Dedifferentiated amniotic fluid mesenchymal stem cell (primary cell): ENCODE data around the gene CKS2.
"Not testable (repeated sequence)": the region's sequence is repeated elsewhere in the genome, so short reads cannot be mapped to it uniquely, and the experiment has no call there.

ENCODE experiments used
- DNase-seq: peaks from one replicate; pipeline ENCODE4 v3.0.0-alpha.2; 2016; ENCODE audit errors: extremely low spot score

CKS2 gene

DNA sequence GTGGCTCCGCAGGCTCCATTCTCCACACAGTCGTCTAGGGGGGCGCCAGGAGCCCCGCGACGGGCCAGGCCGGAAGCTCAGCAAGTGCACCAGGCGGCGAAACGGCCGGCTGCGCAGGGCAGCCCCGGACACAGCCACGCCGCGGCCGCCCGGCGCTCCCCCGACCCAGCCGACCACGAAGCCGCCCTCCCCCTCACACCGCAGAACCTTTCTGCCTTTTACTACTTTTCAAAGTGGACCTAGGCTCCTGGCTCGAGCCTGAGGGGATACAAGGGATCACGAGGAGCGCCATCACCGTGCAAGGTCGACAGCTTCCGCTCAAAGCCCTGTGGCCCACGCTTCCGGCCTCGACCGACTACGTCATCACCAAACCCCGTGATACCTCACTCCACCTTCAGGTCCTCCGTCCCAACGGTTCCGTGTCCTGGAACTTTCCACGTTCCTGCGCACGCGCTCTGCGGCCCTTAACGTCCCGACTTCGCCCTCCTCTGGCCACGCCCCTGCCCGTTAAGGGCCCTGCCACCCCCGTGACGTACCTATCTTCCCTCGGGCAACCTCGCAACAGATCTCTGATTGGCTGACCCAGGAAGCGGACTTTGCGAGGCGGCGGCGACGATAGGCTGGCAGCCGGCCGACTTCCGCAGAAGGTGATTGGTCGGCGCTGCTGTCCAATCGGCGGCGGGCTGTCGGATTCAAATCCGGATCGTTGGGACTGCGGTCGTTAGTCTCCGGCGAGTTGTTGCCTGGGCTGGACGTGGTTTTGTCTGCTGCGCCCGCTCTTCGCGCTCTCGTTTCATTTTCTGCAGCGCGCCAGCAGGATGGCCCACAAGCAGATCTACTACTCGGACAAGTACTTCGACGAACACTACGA lies at the start of gene CKS2:
TSS of gene CKS2 (plus strand) at position 721 of the 871 bp plus-strand sequence. CDS start at position 819, 98 bp downstream.
- peak; percentile 100 for DNase-seq

- no peak for DNase-seq
Observed at GRCh38 chr9:89273528-89274279, 37.3 kb upstream of the CKS2 start.

DNA sequence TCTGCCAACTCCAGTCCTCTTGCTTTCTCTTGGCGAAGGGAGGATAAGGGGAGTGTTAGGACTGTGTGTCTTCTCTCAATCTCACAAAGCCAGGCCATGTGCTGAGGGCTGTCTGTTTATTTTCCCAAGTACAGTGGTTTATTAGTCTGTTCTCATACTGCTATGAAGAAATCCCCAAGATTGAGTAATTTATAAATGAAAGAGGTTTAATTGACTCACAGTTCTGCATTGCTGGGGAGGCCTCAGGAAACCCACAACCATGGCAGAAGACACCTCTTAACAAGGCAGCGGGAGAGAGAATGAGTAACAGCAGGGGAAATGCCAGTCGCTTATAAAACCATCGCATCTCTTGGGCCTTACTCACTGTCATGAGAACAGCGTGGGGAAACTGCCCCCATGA lies 36.2 kb upstream of the CKS2 start:
- no peak for DNase-seq

DNA sequence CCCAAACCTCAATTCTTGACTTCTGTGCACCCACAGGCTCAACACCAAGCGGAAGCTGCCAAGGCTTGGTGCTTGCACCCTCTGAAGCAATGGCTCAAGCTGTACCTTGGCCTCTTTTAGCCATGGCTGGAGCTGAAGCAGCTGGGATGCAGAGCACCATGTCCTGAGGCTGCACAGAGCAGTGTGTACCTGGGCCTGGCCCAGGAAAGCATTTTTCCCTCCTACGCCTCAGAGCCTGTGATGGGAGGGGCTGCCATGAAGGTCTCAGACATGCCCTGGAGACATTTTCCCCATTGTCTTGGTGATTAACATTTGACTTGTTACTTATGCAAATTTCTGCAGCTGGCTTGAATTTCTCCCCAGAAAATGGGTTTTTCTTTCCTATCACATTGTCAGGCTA lies 35.0 kb upstream of the CKS2 start:
- DNase-seq = not testable (repeated sequence)

DNA sequence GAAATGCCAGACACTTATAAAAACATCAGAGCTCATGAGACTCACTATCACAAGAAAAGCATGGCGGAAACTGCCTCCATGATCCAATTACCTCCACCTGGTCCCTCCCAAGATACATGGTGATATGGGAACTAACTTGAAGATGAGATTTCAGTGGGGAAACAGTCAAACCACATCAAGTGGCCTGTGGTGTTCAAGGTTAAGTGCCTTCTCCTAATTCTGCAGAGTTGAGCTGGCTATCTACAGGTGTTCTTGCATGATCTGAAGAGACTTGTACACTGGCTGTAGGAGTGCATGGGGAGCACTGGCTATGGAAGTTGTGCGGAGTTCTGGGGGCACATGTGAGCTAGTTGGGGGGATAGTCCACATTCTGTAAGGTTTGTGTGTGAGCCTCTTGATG lies 34.0 kb upstream of the CKS2 start:
- DNase-seq = no peak

DNA sequence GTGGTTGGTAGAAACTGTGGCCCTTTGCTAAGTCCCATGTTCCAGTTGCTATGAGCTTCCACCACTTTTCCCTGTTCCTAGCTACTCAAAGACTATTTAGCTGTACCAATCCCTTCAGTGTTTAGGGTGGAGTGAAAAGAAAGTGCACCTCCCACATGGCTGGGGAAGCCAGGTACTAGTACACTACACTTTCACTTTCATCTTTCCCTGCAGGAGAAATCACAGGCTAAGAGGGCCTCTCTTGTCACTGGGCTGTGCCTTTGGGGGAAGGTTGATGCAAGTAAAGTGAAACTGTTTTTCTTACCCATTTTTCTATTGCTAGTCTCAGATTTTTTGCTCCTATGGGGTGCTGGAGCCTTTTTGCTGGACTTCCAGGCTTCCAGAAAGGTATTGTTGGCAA lies 33.5 kb upstream of the CKS2 start:
- DNase-seq = peak; percentile 24

DNA sequence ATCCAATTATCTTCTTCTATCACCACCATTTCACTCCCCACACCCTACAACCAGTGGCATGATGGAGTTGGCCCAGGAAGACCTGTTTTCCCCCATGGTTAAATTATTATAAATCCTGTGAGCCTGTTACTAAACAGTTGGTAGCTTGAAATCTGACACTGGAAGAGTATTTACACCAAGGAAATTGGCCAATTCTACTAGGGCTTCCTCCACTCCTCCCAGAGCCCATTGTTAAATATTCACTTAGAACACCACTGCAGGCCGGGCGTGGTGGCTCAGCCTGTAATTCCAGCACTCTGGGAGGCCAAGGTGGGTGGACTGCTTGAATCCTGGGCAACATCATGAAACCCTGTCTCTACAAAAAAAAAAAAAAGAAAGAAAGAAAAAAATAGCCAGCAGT lies 32.4 kb upstream of the CKS2 start:
- no peak for DNase-seq

- DNase-seq = peak; percentile 60
Observed at GRCh38 chr9:89278997-89279739, 31.8 kb upstream of the CKS2 start.

- no peak for DNase-seq
Observed at GRCh38 chr9:89281106-89281505, 29.9 kb upstream of the CKS2 start.

DNA sequence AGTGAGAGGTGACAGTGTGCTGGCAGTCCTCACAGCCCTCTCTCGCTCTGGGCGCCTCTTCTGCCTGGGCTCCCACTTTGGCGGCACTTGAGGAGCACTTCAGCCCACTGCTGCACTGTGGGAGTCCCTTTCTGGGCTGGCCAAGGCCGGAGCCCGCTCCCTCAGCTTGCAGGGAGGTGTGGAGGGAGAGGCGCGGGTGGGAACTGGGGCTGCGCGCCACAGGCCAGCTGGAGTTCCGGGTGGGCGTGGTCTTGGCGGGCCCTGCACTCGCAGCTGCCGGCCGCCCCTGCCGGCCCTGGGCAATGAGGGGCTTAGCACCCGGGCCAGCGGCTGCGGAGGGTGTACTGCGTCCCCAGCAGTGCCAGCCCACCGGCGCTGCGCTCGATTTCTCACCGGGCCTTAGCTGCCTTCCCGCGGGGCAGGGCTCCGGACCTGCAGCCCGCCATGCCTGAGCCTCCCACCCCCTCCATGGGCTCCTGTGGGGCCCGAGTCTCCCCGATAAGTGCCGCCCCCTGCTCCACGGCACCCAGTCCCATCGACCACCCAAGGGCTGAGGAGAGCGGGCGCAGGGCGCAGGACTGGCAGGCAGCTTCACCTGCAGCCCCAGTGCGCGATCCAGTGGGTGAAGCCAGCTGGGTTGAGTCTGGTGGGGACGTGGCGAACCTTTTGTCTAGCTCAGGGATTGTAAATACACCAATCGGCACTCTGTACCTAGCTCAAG lies 28.6 kb upstream of the CKS2 start:
- DNase-seq = not testable (repeated sequence)

DNA sequence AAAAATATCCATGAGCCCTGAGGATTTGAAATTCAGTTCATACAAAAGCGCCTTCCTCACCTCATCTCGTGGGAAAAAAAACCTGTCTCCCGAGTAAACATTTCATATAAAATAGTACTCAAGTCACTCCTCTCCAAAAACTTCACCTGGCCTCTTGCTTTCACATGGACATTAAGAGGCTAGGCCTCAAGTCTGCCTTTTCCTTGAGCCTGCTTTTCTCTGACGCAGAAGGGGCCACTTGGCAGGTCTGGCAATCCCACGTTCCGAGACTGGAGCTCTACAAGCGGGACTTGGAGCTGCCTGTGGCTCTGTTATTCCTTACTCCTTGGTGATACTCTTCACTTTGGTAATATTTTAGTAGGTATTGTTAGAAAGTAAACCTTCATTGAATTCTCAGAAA lies 26.9 kb upstream of the CKS2 start:
- DNase-seq = no peak

DNA sequence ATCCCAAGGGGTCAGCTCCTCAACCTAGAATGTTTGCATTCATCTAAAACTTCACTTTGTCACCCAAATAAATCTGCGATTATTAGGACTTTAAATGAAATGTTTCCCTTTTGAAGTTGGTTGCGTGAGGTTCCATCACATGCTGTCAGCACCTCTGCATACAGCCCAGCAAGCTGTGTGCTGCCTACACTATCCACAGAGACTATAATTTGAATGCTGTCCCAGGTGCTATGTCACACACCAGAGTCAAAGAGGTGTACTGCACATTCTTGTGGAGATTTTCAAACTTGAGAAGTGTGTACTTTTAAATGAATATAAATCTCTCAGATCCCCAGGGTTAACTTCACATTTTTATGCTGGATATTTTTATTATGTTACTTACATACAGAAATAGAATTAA lies 19.3 kb upstream of the CKS2 start:
- no peak for DNase-seq

DNA sequence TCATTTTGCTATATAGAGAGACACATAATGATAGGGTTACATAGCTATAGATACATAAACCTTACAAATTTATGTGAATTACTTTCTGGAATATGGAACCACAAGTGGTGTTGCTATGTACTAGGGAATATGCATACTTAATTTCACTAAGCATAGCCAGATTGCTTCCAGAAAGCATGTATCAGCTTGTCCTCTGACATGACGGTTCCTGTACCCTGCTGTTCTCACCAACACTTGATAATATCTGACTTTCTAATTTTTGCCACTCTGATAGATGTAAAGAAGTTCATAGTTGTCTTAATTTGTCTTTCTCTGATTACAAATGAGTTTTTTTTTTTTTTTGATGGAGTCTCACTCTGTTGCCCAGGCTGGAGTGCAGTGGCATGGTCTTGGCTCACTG lies 18.0 kb upstream of the CKS2 start:
- DNase-seq = no peak

DNA sequence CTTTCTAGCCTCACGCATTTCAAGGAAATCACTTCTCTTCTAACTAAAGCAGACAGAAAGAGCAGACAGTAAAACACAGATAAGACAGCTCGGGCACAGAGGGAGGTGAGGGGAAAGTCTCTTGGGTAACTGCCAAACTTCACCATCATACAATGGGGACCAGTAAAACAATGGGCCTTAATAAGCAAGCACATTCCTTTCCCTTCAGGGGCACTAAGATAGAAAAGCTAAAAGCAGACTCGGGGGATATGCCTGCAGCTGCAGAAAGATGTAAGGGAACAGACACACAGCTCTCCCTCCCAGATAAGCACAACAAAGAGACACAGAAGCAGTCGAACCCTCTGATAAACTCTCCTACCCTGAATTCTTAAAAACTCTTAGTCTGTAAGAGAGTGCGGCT lies 15.6 kb upstream of the CKS2 start:
- DNase-seq = no peak

- DNase-seq = not testable (repeated sequence)
Observed at GRCh38 chr9:89301996-89302395, 9.0 kb upstream of the CKS2 start.

DNA sequence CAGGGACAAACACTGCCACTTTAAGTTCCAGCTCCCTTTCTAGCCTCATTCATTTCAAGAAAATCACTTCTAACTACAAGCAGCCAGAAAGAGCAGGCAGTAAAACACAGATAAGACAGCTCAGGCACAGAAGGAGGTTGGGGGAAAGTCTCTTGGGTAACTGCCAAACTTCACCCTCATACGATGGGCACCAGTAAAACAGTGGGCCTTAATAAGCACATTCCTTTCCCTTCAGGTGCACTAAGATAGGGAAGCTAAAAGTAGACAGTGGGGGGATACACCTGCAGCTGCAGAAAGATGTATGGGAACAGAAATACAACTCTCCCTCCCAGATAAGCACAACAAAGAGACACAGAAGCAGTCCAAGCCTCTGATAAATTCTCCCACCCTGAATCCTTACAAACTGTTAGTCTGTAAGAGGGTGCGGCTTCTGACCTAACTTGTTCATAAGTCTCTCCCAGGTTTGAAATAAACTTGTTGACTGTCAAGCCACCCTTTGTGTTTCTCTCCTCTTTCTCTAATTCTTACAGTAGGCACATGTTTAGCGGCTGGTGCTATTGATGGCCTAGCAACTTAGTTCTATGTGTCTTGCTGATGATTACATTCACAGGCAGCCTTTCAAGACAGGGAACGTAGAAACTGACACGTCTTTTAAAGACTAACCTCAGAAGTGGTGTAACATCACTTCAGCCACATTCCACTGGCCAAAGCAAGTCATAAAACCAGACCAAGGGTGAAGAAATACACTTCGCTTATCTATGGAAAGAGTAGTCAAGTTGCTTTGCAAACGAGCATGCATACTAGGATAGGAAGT lies 6.8 kb upstream of the CKS2 start:
- no peak for DNase-seq

- no peak for DNase-seq
Observed at GRCh38 chr9:89304834-89305188, 6.2 kb upstream of the CKS2 start.

GRCh38 chr9:89305868-89306267 lies 5.1 kb upstream of the CKS2 start:
- DNase-seq = no peak

DNA sequence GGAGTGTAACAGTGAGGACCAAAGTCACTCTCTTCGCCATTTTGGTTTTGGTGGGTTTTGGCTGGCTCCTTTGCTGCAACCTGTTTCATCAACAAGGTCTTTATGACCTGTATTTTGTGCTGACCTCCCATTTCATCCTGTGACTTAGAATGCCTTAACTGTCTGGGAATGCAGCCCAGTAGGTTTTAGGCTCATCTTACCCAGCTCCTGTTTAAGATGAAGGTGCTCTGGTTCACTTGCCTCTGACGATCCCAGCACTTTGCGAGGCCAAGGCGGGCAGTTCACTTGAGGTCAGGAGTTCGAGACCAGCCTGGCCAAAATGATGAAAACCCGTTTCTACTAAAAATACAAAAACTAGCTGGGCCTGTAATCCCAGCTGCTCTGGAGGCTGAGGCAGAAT lies 1.8 kb upstream of the CKS2 start:
- DNase-seq = no peak

- no peak for DNase-seq
Observed at GRCh38 chr9:89309608-89310474, 1.2 kb upstream of the CKS2 start.
